TTC549 (cell line): ENCODE measurements around the gene SPINT2.
"Not testable (repeated sequence)": the region's sequence is repeated elsewhere in the genome, so short reads cannot be mapped to it uniquely, and the experiment has no call there.

Source experiments
- FAIRE-seq: peaks from 2 replicates; lab custom pipeline; 2012; peaks lifted over from hg19 to GRCh38; lab: Jason Lieb, UNC

The SPINT2 gene

GRCh38 chr19:38264486-38265212, at the start of gene SPINT2:
SPINT2 (plus strand) TSS chr19:38264573; CDS start chr19:38264893, 320 bp downstream.
- no peak for FAIRE-seq

- no peak for FAIRE-seq
Measured at GRCh38 chr19:38216785-38217641, 47.4 kb upstream of the SPINT2 start.

- no peak for FAIRE-seq
Measured at GRCh38 chr19:38218204-38218603, 46.2 kb upstream of the SPINT2 start.

- no peak for FAIRE-seq
Measured at GRCh38 chr19:38219221-38219620, 45.2 kb upstream of the SPINT2 start.

GRCh38 chr19:38221421-38221820, 43.0 kb upstream of the SPINT2 start:
- no peak for FAIRE-seq

GRCh38 chr19:38221919-38222830, 42.2 kb upstream of the SPINT2 start:
- FAIRE-seq, result no peak

GRCh38 chr19:38223119-38223523, 41.3 kb upstream of the SPINT2 start:
- FAIRE-seq, result no peak

- FAIRE-seq, result no peak
Measured at GRCh38 chr19:38223617-38224013, 40.8 kb upstream of the SPINT2 start.

- no peak for FAIRE-seq
Measured at GRCh38 chr19:38224014-38224862, 40.1 kb upstream of the SPINT2 start, which contains the start of gene DPF1. DPF1 (minus strand) TSS chr19:38224222; CDS start chr19:38224142, 80 bp downstream.

GRCh38 chr19:38224863-38225218, 39.5 kb upstream of the SPINT2 start:
- FAIRE-seq, result not testable (repeated sequence)

- FAIRE-seq, result no peak
Measured at GRCh38 chr19:38227287-38228004, 36.9 kb upstream of the SPINT2 start.

GRCh38 chr19:38228005-38228377, 36.4 kb upstream of the SPINT2 start:
- no peak for FAIRE-seq

GRCh38 chr19:38228491-38229439, 35.6 kb upstream of the SPINT2 start:
- FAIRE-seq, result no peak

- no peak for FAIRE-seq
Measured at GRCh38 chr19:38229585-38230073, 34.7 kb upstream of the SPINT2 start.

- not testable (repeated sequence) for FAIRE-seq
Measured at GRCh38 chr19:38230506-38231133, 33.8 kb upstream of the SPINT2 start.

- FAIRE-seq, result no peak
Measured at GRCh38 chr19:38231918-38232317, 32.5 kb upstream of the SPINT2 start.

- FAIRE-seq, result no peak
Measured at GRCh38 chr19:38233740-38234251, 30.6 kb upstream of the SPINT2 start.

GRCh38 chr19:38234615-38235014, 29.8 kb upstream of the SPINT2 start:
- no peak for FAIRE-seq

- FAIRE-seq, result no peak
Measured at GRCh38 chr19:38239816-38240215, 24.6 kb upstream of the SPINT2 start.
